Measurements from ENCODE around the gene RHCG. TPM values are rescaled to one million over a fixed set of nuclear protein-coding genes. Genes with fewer than 3 reads are reported as not detected.
"Not testable (repeated sequence)": the region's sequence is repeated elsewhere in the genome, so short reads cannot be mapped to it uniquely, and the experiment has no call there.

RHCG gene
- total RNA-seq, 3 donors from 2014 or later: not detected

- H3K27me3 Mint-ChIP-seq (ENCODE audit: low read depth): peaks cover 11% of the 10 kb centered on the region
- no peaks in the 10 kb centered on the region for H3K36me3 Mint-ChIP-seq (ENCODE audit: insufficient read depth)
- ATAC-seq: no peak
- no peak overlapping the region for H3K4me3 Mint-ChIP-seq
- no peaks in the 10 kb centered on the region for H3K4me1 Mint-ChIP-seq (ENCODE audit: low read depth)
- DNase-seq: no peak
- H3K9me3 Mint-ChIP-seq: no peaks in the 10 kb centered on the region
These were observed 20.7 kb downstream of the RHCG start for GRCh38 chr15:89475661-89476060.

GRCh38 chr15:89472785-89473256 lies 23.6 kb downstream of the RHCG start:
- H3K9me3 Mint-ChIP-seq: no peaks in the 10 kb centered on the region
- DNase-seq: no peak
- peak; percentile 14 to 73 for ATAC-seq
- H3K4me1 Mint-ChIP-seq (ENCODE audit: low read depth): no peaks in the 10 kb centered on the region
- H3K27me3 Mint-ChIP-seq (ENCODE audit: low read depth): peaks cover 18% of the 10 kb centered on the region
- H3K36me3 Mint-ChIP-seq (ENCODE audit: insufficient read depth): no peaks in the 10 kb centered on the region
- no peak overlapping the region for H3K4me3 Mint-ChIP-seq

GRCh38 chr15:89469426-89470096 lies 26.8 kb downstream of the RHCG start:
- H3K9me3 Mint-ChIP-seq: no peaks in the 10 kb centered on the region
- DNase-seq (no peak), ATAC-seq (no peak)
- H3K4me1 Mint-ChIP-seq (ENCODE audit: low read depth): no peaks in the 10 kb centered on the region
- H3K36me3 Mint-ChIP-seq (ENCODE audit: insufficient read depth): no peaks in the 10 kb centered on the region
- no peak overlapping the region for H3K4me3 Mint-ChIP-seq
- H3K27me3 Mint-ChIP-seq (ENCODE audit: low read depth): peaks cover 30% of the 10 kb centered on the region

GRCh38 chr15:89468813-89469212 lies 27.6 kb downstream of the RHCG start:
- ATAC-seq; H3K9me3 Mint-ChIP-seq; H3K36me3 Mint-ChIP-seq (ENCODE audit: insufficient read depth); H3K4me1 Mint-ChIP-seq (ENCODE audit: low read depth); H3K4me3 Mint-ChIP-seq; DNase-seq: not testable (repeated sequence)
- peaks cover 30% of the 10 kb centered on the region for H3K27me3 Mint-ChIP-seq (ENCODE audit: low read depth)

- Mint-ChIP-seq H3K9me3 (no peaks in the 10 kb centered on the region), H3K36me3 (ENCODE audit: insufficient read depth) (no peaks in the 10 kb centered on the region), H3K4me3 (no peak overlapping the region), H3K27me3 (ENCODE audit: low read depth) (peaks cover 37% of the 10 kb centered on the region), H3K4me1 (ENCODE audit: low read depth) (no peaks in the 10 kb centered on the region)
- no peak for DNase-seq
- no peak for ATAC-seq
These were observed 33.3 kb downstream of the RHCG start for GRCh38 chr15:89463113-89463512.

- ATAC-seq (no peak), DNase-seq (no peak)
- no peaks in the 10 kb centered on the region for H3K4me1 Mint-ChIP-seq (ENCODE audit: low read depth)
- H3K36me3 Mint-ChIP-seq (ENCODE audit: insufficient read depth): no peaks in the 10 kb centered on the region
- H3K27me3 Mint-ChIP-seq (ENCODE audit: low read depth): peaks cover 32% of the 10 kb centered on the region
- no peaks in the 10 kb centered on the region for H3K9me3 Mint-ChIP-seq
- no peak overlapping the region for H3K4me3 Mint-ChIP-seq
These were observed 34.0 kb downstream of the RHCG start for GRCh38 chr15:89462198-89462912.

- no peak overlapping the region for H3K4me3 Mint-ChIP-seq
- DNase-seq (no peak), ATAC-seq (no peak)
- no peaks in the 10 kb centered on the region for H3K36me3 Mint-ChIP-seq (ENCODE audit: insufficient read depth)
- H3K9me3 Mint-ChIP-seq: peaks cover 3% of the 10 kb centered on the region
- peaks cover 28% of the 10 kb centered on the region for H3K27me3 Mint-ChIP-seq (ENCODE audit: low read depth)
- no peaks in the 10 kb centered on the region for H3K4me1 Mint-ChIP-seq (ENCODE audit: low read depth)
These were observed 35.0 kb downstream of the RHCG start for GRCh38 chr15:89461386-89461785.

GRCh38 chr15:89460048-89460447 lies 36.3 kb downstream of the RHCG start:
- Mint-ChIP-seq H3K4me1 (ENCODE audit: low read depth) (no peaks in the 10 kb centered on the region), H3K27me3 (ENCODE audit: low read depth) (peaks cover 26% of the 10 kb centered on the region), H3K4me3 (no peak overlapping the region), H3K9me3 (peaks cover 3% of the 10 kb centered on the region), H3K36me3 (ENCODE audit: insufficient read depth) (no peaks in the 10 kb centered on the region)
- no peak for ATAC-seq
- no peak for DNase-seq

- Mint-ChIP-seq H3K27me3 (ENCODE audit: low read depth) (peaks cover 27% of the 10 kb centered on the region), H3K9me3 (peaks cover 3% of the 10 kb centered on the region), H3K4me1 (ENCODE audit: low read depth) (no peaks in the 10 kb centered on the region), H3K4me3 (no peak overlapping the region), H3K36me3 (ENCODE audit: insufficient read depth) (no peaks in the 10 kb centered on the region)
- DNase-seq: no peak
- ATAC-seq: no peak
These were observed 36.9 kb downstream of the RHCG start for GRCh38 chr15:89459271-89460038.

- Mint-ChIP-seq H3K27me3 (ENCODE audit: low read depth) (peaks cover 27% of the 10 kb centered on the region), H3K4me1 (ENCODE audit: low read depth) (no peaks in the 10 kb centered on the region), H3K36me3 (ENCODE audit: insufficient read depth) (no peaks in the 10 kb centered on the region), H3K9me3 (peaks cover 3% of the 10 kb centered on the region), H3K4me3 (no peak overlapping the region)
- no peak for ATAC-seq
- DNase-seq: no peak
These were observed 37.9 kb downstream of the RHCG start for GRCh38 chr15:89458440-89458839.

GRCh38 chr15:89457086-89457485 lies 39.3 kb downstream of the RHCG start:
- H3K4me1 Mint-ChIP-seq (ENCODE audit: low read depth): no peaks in the 10 kb centered on the region
- H3K9me3 Mint-ChIP-seq: peaks cover 3% of the 10 kb centered on the region
- H3K36me3 Mint-ChIP-seq (ENCODE audit: insufficient read depth): no peaks in the 10 kb centered on the region
- H3K4me3 Mint-ChIP-seq: no peak overlapping the region
- peaks cover 26% of the 10 kb centered on the region for H3K27me3 Mint-ChIP-seq (ENCODE audit: low read depth)
- no peak for ATAC-seq
- no peak for DNase-seq

- DNase-seq: no peak
- Mint-ChIP-seq H3K4me3 (no peak overlapping the region), H3K4me1 (ENCODE audit: low read depth) (no peaks in the 10 kb centered on the region), H3K9me3 (peaks cover 3% of the 10 kb centered on the region), H3K27me3 (ENCODE audit: low read depth) (peaks cover 25% of the 10 kb centered on the region), H3K36me3 (ENCODE audit: insufficient read depth) (no peaks in the 10 kb centered on the region)
- no peak for ATAC-seq
These were observed 40.8 kb downstream of the RHCG start for GRCh38 chr15:89455535-89455934.

- no peak for DNase-seq
- Mint-ChIP-seq H3K27me3 (ENCODE audit: low read depth) (peaks cover 32% of the 10 kb centered on the region), H3K9me3 (peaks cover 3% of the 10 kb centered on the region), H3K36me3 (ENCODE audit: insufficient read depth) (no peaks in the 10 kb centered on the region), H3K4me1 (ENCODE audit: low read depth) (no peaks in the 10 kb centered on the region), H3K4me3 (no peak overlapping the region)
- ATAC-seq: no peak
These were observed 44.0 kb downstream of the RHCG start for GRCh38 chr15:89452330-89452836.

GRCh38 chr15:89451846-89452245 lies 44.5 kb downstream of the RHCG start:
- Mint-ChIP-seq H3K4me1 (ENCODE audit: low read depth) (no peaks in the 10 kb centered on the region), H3K4me3 (no peak overlapping the region), H3K27me3 (ENCODE audit: low read depth) (peaks cover 35% of the 10 kb centered on the region), H3K9me3 (no peaks in the 10 kb centered on the region), H3K36me3 (ENCODE audit: insufficient read depth) (no peaks in the 10 kb centered on the region)
- DNase-seq: no peak
- ATAC-seq: no peak

Data from activated T-cell treated with anti-CD3 and anti-CD28 coated beads, Interleukin-2, amount 50 U/mL, for 4 hours (primary cell).